Activated CD8-positive, alpha-beta memory T cell treated with anti-CD3 and anti-CD28 coated beads, Interleukin-2, amount 50 U/mL, for 48 hours (primary cell): ENCODE data around the gene OR2AE1.
"Not testable (repeated sequence)": the region's sequence is repeated elsewhere in the genome, so short reads cannot be mapped to it uniquely, and the experiment has no call there.

Source experiments
- DNase-seq: peaks from one replicate; pipeline ENCODE4 v3.0.0-alpha.2; 2020

OR2AE1 gene

GRCh38 chr7:99876933-99877332, at the start of gene OR2AE1:
TSS of gene OR2AE1 (minus strand) at chr7:99877033. CDS start at chr7:99877033, 0 bp downstream.
- no peak for DNase-seq

GRCh38 chr7:99926321-99926720, 49.5 kb upstream of the OR2AE1 start:
- no peak for DNase-seq

GRCh38 chr7:99923200-99923599, 46.4 kb upstream of the OR2AE1 start:
- DNase-seq = no peak

GRCh38 chr7:99920149-99920548, 43.3 kb upstream of the OR2AE1 start:
- no peak for DNase-seq

- no peak for DNase-seq
Measured at GRCh38 chr7:99919814-99920112, 42.9 kb upstream of the OR2AE1 start.

- peak; percentile 93 for DNase-seq
Measured at GRCh38 chr7:99918959-99919813, 42.4 kb upstream of the OR2AE1 start, which contains the start of gene TRIM4. TSS of gene TRIM4 (minus strand) at chr7:99919530. CDS start at chr7:99919401, 129 bp downstream.

GRCh38 chr7:99910976-99911375, 34.1 kb upstream of the OR2AE1 start:
- DNase-seq = no peak

GRCh38 chr7:99901581-99901980, 24.7 kb upstream of the OR2AE1 start:
- DNase-seq = no peak

- DNase-seq = no peak
Measured at GRCh38 chr7:99899830-99900519, 23.1 kb upstream of the OR2AE1 start.

GRCh38 chr7:99898836-99899235, 22.0 kb upstream of the OR2AE1 start:
- no peak for DNase-seq

GRCh38 chr7:99898023-99898357, 21.2 kb upstream of the OR2AE1 start:
- no peak for DNase-seq

GRCh38 chr7:99897322-99898022, 20.6 kb upstream of the OR2AE1 start:
- DNase-seq = no peak

- no peak for DNase-seq
Measured at GRCh38 chr7:99894738-99895137, 17.9 kb upstream of the OR2AE1 start.

- DNase-seq = no peak
Measured at GRCh38 chr7:99893280-99893679, 16.4 kb upstream of the OR2AE1 start.

- not testable (repeated sequence) for DNase-seq
Measured at GRCh38 chr7:99890348-99890747, 13.5 kb upstream of the OR2AE1 start.

GRCh38 chr7:99888366-99888765, 11.5 kb upstream of the OR2AE1 start:
- DNase-seq = not testable (repeated sequence)

- no peak for DNase-seq
Measured at GRCh38 chr7:99881370-99881769, 4.5 kb upstream of the OR2AE1 start.

- no peak for DNase-seq
Measured at GRCh38 chr7:99876491-99876890, 342 bp downstream of the OR2AE1 start.

GRCh38 chr7:99868246-99868645, 8.6 kb downstream of the OR2AE1 start:
- no peak for DNase-seq

GRCh38 chr7:99867477-99867876, 9.4 kb downstream of the OR2AE1 start:
- not testable (repeated sequence) for DNase-seq

- DNase-seq = no peak
Measured at GRCh38 chr7:99863847-99864440, 12.9 kb downstream of the OR2AE1 start.

- DNase-seq = no peak
Measured at GRCh38 chr7:99860281-99861127, 16.3 kb downstream of the OR2AE1 start.
